HCT116 (cell line): ENCODE results near the gene ARHGEF16. TPM values are rescaled to one million over a fixed set of nuclear protein-coding genes. Genes with fewer than 3 reads are reported as not detected.

Experiments used
- ATAC-seq: fragments of 200-7000 bp; cut with Tn5 transposase; 2 replicates; pipeline ENCODE4 v1.9.1; 2020; ENCODE audit warnings: mild to moderate bottlenecking, moderate library complexity
- BruUV-seq: library from RNA; stranded (reverse); fragments of 400-500 nt; replicated peaks from 2 replicates; lab custom pipeline; 2021; lab: Mats Ljungman, UMichigan
- CTCF ChIA-PET: fragments of 300-600 bp; sonication (Branson Sonifier 250); formaldehyde crosslinking; loops from one replicate; lab custom pipeline; 2021; ENCODE audit warnings: antibody characterized with exemption; lab: Charles Lee
- POLR2A ChIA-PET: fragments of 300-600, 350-600 bp; sonication (Branson Sonifier 250); formaldehyde crosslinking; loops from one replicate; lab custom pipeline; 2021; ENCODE audit warnings: antibody characterized with exemption; lab: Charles Lee
- RAD21 ChIA-PET, 2 experiments: fragments of 300-600 bp; sonication (Branson Sonifier 250); formaldehyde crosslinking; loops; one replicate each; lab custom pipeline; 2023; ENCODE audit warnings: low total read pairs in 2 of 2; ENCODE audit not compliant: uncharacterized antibody in 2 of 2, unreplicated experiment in 2 of 2, low non-redundant PET in 1 of 2; lab: Charles Lee
- DNase-seq: peaks from one replicate; pipeline ENCODE4 v3.0.0-alpha.2; 2010; ENCODE audit warnings: low read depth, low spot score
- H2AFZ ChIP-seq: fragments of 200-600 bp; shearing (Covaris generic), sonication (generic); 2 replicates; pipeline ENCODE4 v1.6.1; 2017; ENCODE audit warnings: low read depth, mixed run types, mixed read lengths, antibody characterized with exemption, low read length; ENCODE audit not compliant: poor library complexity, severe bottlenecking
- H3K27ac ChIP-seq: 2 replicates; pipeline ENCODE4 v1.5.1; 2012; ENCODE audit warnings: low read depth, low read length
- H3K27me3 ChIP-seq: fragments of 200-600 bp; sonication (generic); 2 replicates; pipeline ENCODE4 v1.6.1; 2016; ENCODE audit warnings: mixed run types, low read length, mixed read lengths; ENCODE audit not compliant: insufficient read depth
- H3K36me3 ChIP-seq, 2 experiments: fragments of 200-500 bp in 1 of 2; fragments of 200-600 bp in 1 of 2; sonication (Bioruptor generic) in 1 of 2; sonication (generic) in 1 of 2; 2 replicates each; pipeline versions ENCODE4 v1.5.1 to v1.6.1; 2014 to 2016; ENCODE audit warnings: low read length in 2 of 2, inconsistent platforms in 1 of 2, mixed read lengths in 1 of 2, mixed run types in 1 of 2; ENCODE audit not compliant: insufficient read depth in 2 of 2, control insufficient read depth in 1 of 2
- H3K4me1 ChIP-seq, 2 experiments: fragments of 200-600 bp in 1 of 2; sonication (generic) in 1 of 2; 2 replicates each; pipeline versions ENCODE4 v1.5.1 to v1.6.1; 2012 to 2017; ENCODE audit warnings: low read length in 2 of 2, inconsistent platforms in 1 of 2, mild to moderate bottlenecking in 1 of 2, mixed read lengths in 1 of 2, mixed run types in 1 of 2, moderate library complexity in 1 of 2; ENCODE audit not compliant: insufficient read depth in 2 of 2, control insufficient read depth in 1 of 2
- H3K4me2 ChIP-seq: fragments of 200-600 bp; sonication (generic); 2 replicates; pipeline ENCODE4 v1.6.1; 2017; ENCODE audit warnings: mixed run types, low read length, mixed read lengths
- H3K4me3 ChIP-seq, 2 experiments: fragments of 200-600 bp in 1 of 2; sonication (generic) in 1 of 2; replicated peaks in 1 of 2; 2 replicates each; pipeline ENCODE4 v1.5.1; 2011 to 2016; ENCODE audit warnings: low read length in 2 of 2, control low read depth in 1 of 2, low read depth in 1 of 2, mild to moderate bottlenecking in 1 of 2, mixed read lengths in 1 of 2, mixed run types in 1 of 2
- H3K79me2 ChIP-seq: fragments of 200-600 bp; sonication (generic); 2 replicates; pipeline ENCODE4 v1.6.1; 2017; ENCODE audit warnings: mild to moderate bottlenecking, mixed run types, low read length, moderate library complexity, mixed read lengths; ENCODE audit not compliant: insufficient read depth
- H3K9ac ChIP-seq: fragments of 200-600 bp; sonication (generic); 2 replicates; pipeline ENCODE4 v1.6.1; 2016; ENCODE audit warnings: low read length, mixed read lengths
- H3K9me2 ChIP-seq: fragments of 200-600 bp; sonication (generic), shearing (Covaris generic); 2 replicates; pipeline ENCODE4 v1.6.1; 2017; ENCODE audit warnings: mixed run types, mild to moderate bottlenecking, moderate library complexity; ENCODE audit not compliant: insufficient read depth
- H3K9me3 ChIP-seq, 2 experiments: fragments of 200-500 bp in 1 of 2; fragments of 200-600 bp in 1 of 2; sonication (Bioruptor generic) in 1 of 2; sonication (generic) in 1 of 2; 2 replicates each; pipeline ENCODE4 v1.6.1; 2014 to 2017; ENCODE audit warnings: low read length in 2 of 2, mixed read lengths in 2 of 2, inconsistent platforms in 1 of 2, low read depth in 1 of 2, mild to moderate bottlenecking in 1 of 2, mixed run types in 1 of 2, moderate library complexity in 1 of 2; ENCODE audit not compliant: control insufficient read depth in 1 of 2, insufficient read depth in 1 of 2
- H4K20me1 ChIP-seq: fragments of 200-600 bp; sonication (generic), shearing (Covaris generic); 2 replicates; pipeline ENCODE4 v1.6.1; 2017; ENCODE audit warnings: mixed run types, mild to moderate bottlenecking, moderate library complexity; ENCODE audit not compliant: insufficient read depth
- EGR1 ChIP-seq: IDR thresholded peaks from 2 replicates; pipeline ENCODE4 v1.6.1; 2012; ENCODE audit warnings: low read depth
- ELF1 ChIP-seq: IDR thresholded peaks from 2 replicates; pipeline ENCODE4 v1.6.1; 2012; ENCODE audit warnings: low read depth, borderline replicate concordance
- EZH2phosphoT487 ChIP-seq: fragments of 200-600 bp; IDR thresholded peaks from 2 replicates; pipeline ENCODE4 v1.6.1; 2018; ENCODE audit warnings: antibody characterized with exemption, borderline replicate concordance
- FOSL1 ChIP-seq: IDR thresholded peaks from 2 replicates; pipeline ENCODE4 v1.6.1; 2012; ENCODE audit warnings: low read depth
- POLR2A ChIP-seq: IDR thresholded peaks from 2 replicates; pipeline ENCODE4 v1.7.0; 2011; ENCODE audit warnings: borderline replicate concordance; ENCODE audit not compliant: insufficient read depth, insufficient read length; ENCODE audit errors: extremely low read depth
- POLR2AphosphoS5 ChIP-seq: IDR thresholded peaks from 2 replicates; pipeline ENCODE4 v1.6.1; 2011; ENCODE audit warnings: mild to moderate bottlenecking, low read depth, low read length, moderate library complexity
- TCF7L2 ChIP-seq: IDR thresholded peaks from 2 replicates; pipeline ENCODE4 v1.7.0; 2011; ENCODE audit warnings: borderline replicate concordance, inconsistent platforms; ENCODE audit not compliant: insufficient read depth, insufficient read length; ENCODE audit errors: extremely low read depth
- ZNF274 ChIP-seq: fragments of 200-500 bp; sonication (Bioruptor generic); IDR thresholded peaks from 2 replicates; pipeline ENCODE4 v1.6.1; 2014; ENCODE audit warnings: mild to moderate bottlenecking, low read depth, low read length, inconsistent platforms
- intact Hi-C: fragments of 100-400 bp; cut with micrococcal nuclease; formaldehyde crosslinking; loops from 2 replicates; pipeline ENCODE4 v1.10.0; 2022
- total RNA-seq: library from RNA; stranded (reverse); gene quantifications from one replicate; pipeline ENCODE4 v1.2.1, GENCODE V29; 2021; ENCODE audit not compliant: unreplicated experiment
- TF ChIP-seq, protein P1 (sequence below): IDR thresholded peaks from 2 replicates; pipeline ENCODE4 v1.6.1; 2012
- TF ChIP-seq, protein P2 (sequence below): IDR thresholded peaks from 2 replicates; pipeline ENCODE4 v1.6.1; 2011; ENCODE audit warnings: mild to moderate bottlenecking, low read length, moderate library complexity; ENCODE audit not compliant: insufficient replicate concordance; ENCODE audit errors: extremely low read depth
- TF ChIP-seq, protein P3 (sequence below): IDR thresholded peaks from 2 replicates; pipeline ENCODE4 v1.6.1; 2012; ENCODE audit warnings: low read depth
- TF ChIP-seq, protein P4 (sequence below): IDR thresholded peaks from 2 replicates; pipeline ENCODE4 v1.6.1; 2012

The ARHGEF16 gene
- total RNA-seq, 1 experiment from 2014 or later = 37.4 TPM

DNA sequence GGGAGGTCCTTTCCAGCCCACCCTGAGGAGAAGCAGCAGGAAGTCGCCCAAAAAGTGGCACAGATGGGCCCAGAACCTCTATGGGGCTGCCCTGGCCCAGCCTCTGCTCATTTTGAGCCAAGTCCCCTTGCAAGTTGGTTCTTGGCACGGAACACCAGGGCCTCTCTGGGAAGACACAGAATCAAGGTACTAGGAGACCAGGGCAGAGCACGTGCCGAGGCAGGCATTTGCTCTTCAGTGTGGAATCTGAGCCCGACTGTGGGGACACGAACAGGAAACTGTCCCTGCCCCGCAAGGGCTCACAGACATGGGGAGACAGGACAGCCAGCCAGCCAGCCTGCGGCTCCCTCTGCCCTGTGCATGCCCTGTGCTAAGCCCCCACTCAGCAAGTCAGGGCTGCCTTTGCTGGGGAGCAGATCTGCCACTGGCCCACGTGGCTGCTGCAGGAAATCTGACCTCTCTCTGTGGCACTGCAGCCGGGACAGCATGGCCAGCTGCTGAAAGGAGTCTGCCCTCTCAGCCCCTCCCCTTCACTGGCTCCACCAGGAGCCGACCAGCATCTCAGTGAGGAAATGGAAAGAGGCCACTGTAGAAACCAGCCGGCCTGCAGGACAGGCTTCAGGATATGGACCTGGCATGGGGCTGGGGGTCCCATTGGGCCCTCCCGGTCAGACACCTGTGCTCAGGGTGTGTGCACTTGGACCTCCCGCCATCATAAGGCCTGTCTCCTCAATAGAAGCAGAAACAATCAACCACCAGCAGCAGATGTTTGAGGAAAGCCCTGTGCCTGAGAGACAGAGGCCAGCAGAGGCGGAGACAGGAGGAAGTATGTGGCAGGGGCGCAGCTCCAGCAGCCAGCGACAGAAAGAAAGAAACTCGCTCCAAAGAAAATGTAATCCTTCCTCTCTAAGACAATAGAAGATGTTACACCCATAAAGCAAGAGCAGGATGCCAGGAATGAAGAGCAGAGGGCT lies 3.7 kb downstream of the ARHGEF16 start:
- Histone ChIP-seq H3K4me1 (peaks cover 28 to 45% of the 10 kb centered on the region in 2 experiments), H4K20me1 (no peaks in the 10 kb centered on the region), H2AFZ (no peak overlapping the region), H3K27ac (no peak overlapping the region), H3K9me2 (no peaks in the 10 kb centered on the region), H3K9me3 (no peaks in the 10 kb centered on the region), H3K4me2 (no peak overlapping the region), H3K27me3 (no peaks in the 10 kb centered on the region), H3K4me3 (no peak overlapping the region)
- DNase-seq = no peak
- intact Hi-C loops = no loop called here
- ChIA-PET POLR2A (no interaction called here), RAD21 (no interaction called here)
- no TSS peak for BruUV-seq
- TF ChIP-seq EZH2phosphoT487 = no peak
- TF ChIP-seq, protein P1, sequence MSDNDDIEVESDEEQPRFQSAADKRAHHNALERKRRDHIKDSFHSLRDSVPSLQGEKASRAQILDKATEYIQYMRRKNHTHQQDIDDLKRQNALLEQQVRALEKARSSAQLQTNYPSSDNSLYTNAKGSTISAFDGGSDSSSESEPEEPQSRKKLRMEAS = no peak
- TF ChIP-seq, protein P2, sequence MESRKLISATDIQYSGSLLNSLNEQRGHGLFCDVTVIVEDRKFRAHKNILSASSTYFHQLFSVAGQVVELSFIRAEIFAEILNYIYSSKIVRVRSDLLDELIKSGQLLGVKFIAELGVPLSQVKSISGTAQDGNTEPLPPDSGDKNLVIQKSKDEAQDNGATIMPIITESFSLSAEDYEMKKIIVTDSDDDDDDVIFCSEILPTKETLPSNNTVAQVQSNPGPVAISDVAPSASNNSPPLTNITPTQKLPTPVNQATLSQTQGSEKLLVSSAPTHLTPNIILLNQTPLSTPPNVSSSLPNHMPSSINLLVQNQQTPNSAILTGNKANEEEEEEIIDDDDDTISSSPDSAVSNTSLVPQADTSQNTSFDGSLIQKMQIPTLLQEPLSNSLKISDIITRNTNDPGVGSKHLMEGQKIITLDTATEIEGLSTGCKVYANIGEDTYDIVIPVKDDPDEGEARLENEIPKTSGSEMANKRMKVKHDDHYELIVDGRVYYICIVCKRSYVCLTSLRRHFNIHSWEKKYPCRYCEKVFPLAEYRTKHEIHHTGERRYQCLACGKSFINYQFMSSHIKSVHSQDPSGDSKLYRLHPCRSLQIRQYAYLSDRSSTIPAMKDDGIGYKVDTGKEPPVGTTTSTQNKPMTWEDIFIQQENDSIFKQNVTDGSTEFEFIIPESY = no peak
- TF ChIP-seq EGR1 = no peak
- TF ChIP-seq, protein P3, sequence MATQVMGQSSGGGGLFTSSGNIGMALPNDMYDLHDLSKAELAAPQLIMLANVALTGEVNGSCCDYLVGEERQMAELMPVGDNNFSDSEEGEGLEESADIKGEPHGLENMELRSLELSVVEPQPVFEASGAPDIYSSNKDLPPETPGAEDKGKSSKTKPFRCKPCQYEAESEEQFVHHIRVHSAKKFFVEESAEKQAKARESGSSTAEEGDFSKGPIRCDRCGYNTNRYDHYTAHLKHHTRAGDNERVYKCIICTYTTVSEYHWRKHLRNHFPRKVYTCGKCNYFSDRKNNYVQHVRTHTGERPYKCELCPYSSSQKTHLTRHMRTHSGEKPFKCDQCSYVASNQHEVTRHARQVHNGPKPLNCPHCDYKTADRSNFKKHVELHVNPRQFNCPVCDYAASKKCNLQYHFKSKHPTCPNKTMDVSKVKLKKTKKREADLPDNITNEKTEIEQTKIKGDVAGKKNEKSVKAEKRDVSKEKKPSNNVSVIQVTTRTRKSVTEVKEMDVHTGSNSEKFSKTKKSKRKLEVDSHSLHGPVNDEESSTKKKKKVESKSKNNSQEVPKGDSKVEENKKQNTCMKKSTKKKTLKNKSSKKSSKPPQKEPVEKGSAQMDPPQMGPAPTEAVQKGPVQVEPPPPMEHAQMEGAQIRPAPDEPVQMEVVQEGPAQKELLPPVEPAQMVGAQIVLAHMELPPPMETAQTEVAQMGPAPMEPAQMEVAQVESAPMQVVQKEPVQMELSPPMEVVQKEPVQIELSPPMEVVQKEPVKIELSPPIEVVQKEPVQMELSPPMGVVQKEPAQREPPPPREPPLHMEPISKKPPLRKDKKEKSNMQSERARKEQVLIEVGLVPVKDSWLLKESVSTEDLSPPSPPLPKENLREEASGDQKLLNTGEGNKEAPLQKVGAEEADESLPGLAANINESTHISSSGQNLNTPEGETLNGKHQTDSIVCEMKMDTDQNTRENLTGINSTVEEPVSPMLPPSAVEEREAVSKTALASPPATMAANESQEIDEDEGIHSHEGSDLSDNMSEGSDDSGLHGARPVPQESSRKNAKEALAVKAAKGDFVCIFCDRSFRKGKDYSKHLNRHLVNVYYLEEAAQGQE = no peak
- no peak for TF ChIP-seq FOSL1
- TF ChIP-seq, protein P4, sequence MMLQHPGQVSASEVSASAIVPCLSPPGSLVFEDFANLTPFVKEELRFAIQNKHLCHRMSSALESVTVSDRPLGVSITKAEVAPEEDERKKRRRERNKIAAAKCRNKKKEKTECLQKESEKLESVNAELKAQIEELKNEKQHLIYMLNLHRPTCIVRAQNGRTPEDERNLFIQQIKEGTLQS = no peak
- TF ChIP-seq TCF7L2 = no peak
- no peak for TF ChIP-seq POLR2A
- TF ChIP-seq POLR2AphosphoS5 = no peak
- no peak for TF ChIP-seq ZNF274
- no peak for TF ChIP-seq ELF1
- TF ChIP-seq, all 23 proteins: peak for 0
- Histone ChIP-seq H3K9ac (no peak overlapping the region), H3K36me3 (no peaks in the 10 kb centered on the region), H3K79me2 (peaks cover 15% of the 10 kb centered on the region)
- CTCF ChIA-PET = no interaction called here
- ATAC-seq = no peak
